Panc1 (cell line): ENCODE data around the gene GCC2. TPM values are rescaled to one million over a fixed set of nuclear protein-coding genes. Genes with fewer than 3 reads are reported as not detected.

ENCODE experiments used
- ATAC-seq: fragments of 200-7000 bp; cut with Tn5 transposase; 2 replicates; pipeline ENCODE4 v1.9.1; 2020; ENCODE audit warnings: mild to moderate bottlenecking, moderate library complexity
- BruUV-seq: library from RNA; stranded (reverse); fragments of 400-500 nt; replicated peaks from 2 replicates; lab custom pipeline; 2021; lab: Mats Ljungman, UMichigan
- CTCF ChIA-PET: fragments of 300-600 bp; sonication (Branson Sonifier 250); formaldehyde crosslinking; loops from one replicate; lab custom pipeline; 2022; ENCODE audit warnings: antibody characterized with exemption; lab: Charles Lee
- POLR2A ChIA-PET: fragments of 300-600 bp; sonication (Branson Sonifier 250); formaldehyde crosslinking; loops from one replicate; lab custom pipeline; 2022; ENCODE audit warnings: antibody characterized with exemption; lab: Charles Lee
- DNase-seq: peaks from one replicate; pipeline ENCODE4 v3.0.0-alpha.2; 2010; ENCODE audit warnings: low read depth, low spot score
- H3K27ac ChIP-seq: 2 replicates; pipeline ENCODE4 v1.5.1; 2011; ENCODE audit warnings: mild to moderate bottlenecking, low read length, inconsistent platforms
- H3K27me3 ChIP-seq: fragments of 200-500 bp; sonication (Bioruptor generic); 2 replicates; pipeline ENCODE4 v1.6.0; 2014; ENCODE audit warnings: low read length, inconsistent platforms; ENCODE audit not compliant: control insufficient read depth, insufficient read depth
- H3K36me3 ChIP-seq: fragments of 200-500 bp; sonication (Bioruptor generic); 2 replicates; pipeline ENCODE4 v1.5.1; 2014; ENCODE audit warnings: inconsistent platforms, mild to moderate bottlenecking, low read length, moderate library complexity; ENCODE audit not compliant: control insufficient read depth, insufficient read depth
- H3K4me1 ChIP-seq: 2 replicates; pipeline ENCODE4 v1.5.1; 2011; ENCODE audit warnings: inconsistent platforms, mild to moderate bottlenecking, low read length, moderate library complexity; ENCODE audit not compliant: control insufficient read depth, insufficient read depth
- H3K4me3 ChIP-seq, 2 experiments: 2 replicates each; pipeline ENCODE4 v1.5.1; 2011 to 2012; ENCODE audit warnings: low read depth in 2 of 2, low read length in 2 of 2, mild to moderate bottlenecking in 2 of 2, inconsistent platforms in 1 of 2, moderate library complexity in 1 of 2
- H3K9me3 ChIP-seq: fragments of 200-500 bp; sonication (Bioruptor generic); 2 replicates; pipeline ENCODE4 v1.5.1; 2014; ENCODE audit warnings: low read depth, mild to moderate bottlenecking, inconsistent platforms, low read length, moderate library complexity; ENCODE audit not compliant: control insufficient read depth, insufficient read depth
- POLR2AphosphoS5 ChIP-seq: IDR thresholded peaks from 2 replicates; pipeline ENCODE4 v1.6.1; 2012; ENCODE audit warnings: mild to moderate bottlenecking, low read depth, low read length, moderate library complexity
- SIN3A ChIP-seq: IDR thresholded peaks from 2 replicates; pipeline ENCODE4 v1.6.1; 2012; ENCODE audit warnings: low read depth, mild to moderate bottlenecking, low read length, moderate library complexity, borderline replicate concordance; ENCODE audit not compliant: insufficient read depth
- TCF7L2 ChIP-seq: IDR thresholded peaks from 2 replicates; pipeline ENCODE4 v1.6.1; 2011; ENCODE audit warnings: mild to moderate bottlenecking, low read depth, low read length, inconsistent platforms
- in situ Hi-C: cut with HindIII; loops from 2 replicates; pipeline ENCODE4 v1.10.0; 2016; ENCODE audit warnings: low sequenced_read_pairs, low pct_unique_long_range_greater_than_20kb
- intact Hi-C: fragments of 100-400 bp; cut with micrococcal nuclease; formaldehyde crosslinking; loops from one replicate; pipeline ENCODE4 v1.10.0; 2022; ENCODE audit not compliant: unreplicated experiment
- total RNA-seq: library from RNA; stranded (reverse); gene quantifications from one replicate; pipeline ENCODE4 v1.2.1, GENCODE V29; 2021; ENCODE audit not compliant: unreplicated experiment
- TF ChIP-seq, protein P1 (sequence below), 2 experiments: IDR thresholded peaks; 2 replicates each; pipeline ENCODE4 v1.6.1; 2011 to 2012; ENCODE audit warnings: low read depth in 2 of 2, control low read depth in 1 of 2, low read length in 1 of 2, mild to moderate bottlenecking in 1 of 2, moderate library complexity in 1 of 2; ENCODE audit not compliant: insufficient read depth in 1 of 2
- TF ChIP-seq, protein P2 (sequence below): fragments of 450-650 bp; IDR thresholded peaks from 2 replicates; pipeline ENCODE4 v1.5.1; 2017; ENCODE audit warnings: mild to moderate bottlenecking

The GCC2 gene
- total RNA-seq, 1 experiment from 2014 or later: 23.4 TPM

DNA sequence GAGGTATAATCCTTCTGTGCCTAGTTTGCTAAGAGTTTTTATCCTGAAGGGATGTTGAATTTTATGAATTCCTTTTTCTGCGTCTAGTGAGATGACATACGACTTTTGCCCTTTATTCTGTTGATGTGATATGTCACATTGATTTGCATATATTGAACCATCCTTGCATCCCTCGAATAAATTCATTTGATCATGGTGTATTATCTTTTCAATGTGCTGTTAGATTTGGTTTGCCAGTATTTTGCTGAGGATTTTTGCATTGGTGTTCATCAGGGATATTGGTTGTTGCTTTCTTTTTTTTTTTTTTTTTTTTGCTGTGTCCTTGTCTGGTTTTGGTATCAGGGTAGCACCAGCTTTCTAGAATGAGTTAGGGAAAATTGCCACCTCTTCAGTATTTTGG lies 9.1 kb downstream of the GCC2 start:
- in situ Hi-C loops (loop anchor here (25.0 kb wide), 1 partner anchor 104 kb away; no protein-coding TSS in a partner anchor), intact Hi-C loops (no loop called here)
- no peak overlapping the region for H3K27ac ChIP-seq
- no TSS peak for BruUV-seq
- POLR2A ChIA-PET: no interaction called here
- no peaks in the 10 kb centered on the region for H3K27me3 ChIP-seq
- H3K4me3 ChIP-seq: no peak overlapping the region
- DNase-seq (no peak), ATAC-seq (no peak)
- H3K36me3 ChIP-seq: no peaks in the 10 kb centered on the region
- H3K9me3 ChIP-seq: no peaks in the 10 kb centered on the region
- TF ChIP-seq, protein P1, sequence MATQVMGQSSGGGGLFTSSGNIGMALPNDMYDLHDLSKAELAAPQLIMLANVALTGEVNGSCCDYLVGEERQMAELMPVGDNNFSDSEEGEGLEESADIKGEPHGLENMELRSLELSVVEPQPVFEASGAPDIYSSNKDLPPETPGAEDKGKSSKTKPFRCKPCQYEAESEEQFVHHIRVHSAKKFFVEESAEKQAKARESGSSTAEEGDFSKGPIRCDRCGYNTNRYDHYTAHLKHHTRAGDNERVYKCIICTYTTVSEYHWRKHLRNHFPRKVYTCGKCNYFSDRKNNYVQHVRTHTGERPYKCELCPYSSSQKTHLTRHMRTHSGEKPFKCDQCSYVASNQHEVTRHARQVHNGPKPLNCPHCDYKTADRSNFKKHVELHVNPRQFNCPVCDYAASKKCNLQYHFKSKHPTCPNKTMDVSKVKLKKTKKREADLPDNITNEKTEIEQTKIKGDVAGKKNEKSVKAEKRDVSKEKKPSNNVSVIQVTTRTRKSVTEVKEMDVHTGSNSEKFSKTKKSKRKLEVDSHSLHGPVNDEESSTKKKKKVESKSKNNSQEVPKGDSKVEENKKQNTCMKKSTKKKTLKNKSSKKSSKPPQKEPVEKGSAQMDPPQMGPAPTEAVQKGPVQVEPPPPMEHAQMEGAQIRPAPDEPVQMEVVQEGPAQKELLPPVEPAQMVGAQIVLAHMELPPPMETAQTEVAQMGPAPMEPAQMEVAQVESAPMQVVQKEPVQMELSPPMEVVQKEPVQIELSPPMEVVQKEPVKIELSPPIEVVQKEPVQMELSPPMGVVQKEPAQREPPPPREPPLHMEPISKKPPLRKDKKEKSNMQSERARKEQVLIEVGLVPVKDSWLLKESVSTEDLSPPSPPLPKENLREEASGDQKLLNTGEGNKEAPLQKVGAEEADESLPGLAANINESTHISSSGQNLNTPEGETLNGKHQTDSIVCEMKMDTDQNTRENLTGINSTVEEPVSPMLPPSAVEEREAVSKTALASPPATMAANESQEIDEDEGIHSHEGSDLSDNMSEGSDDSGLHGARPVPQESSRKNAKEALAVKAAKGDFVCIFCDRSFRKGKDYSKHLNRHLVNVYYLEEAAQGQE (IDR thresholded peaks at IDR 0.05; ENCODE audit: insufficient read depth in 1 of 2, low read depth in 2 of 2, low read length in 1 of 2): no peak
- TF ChIP-seq, protein P2, sequence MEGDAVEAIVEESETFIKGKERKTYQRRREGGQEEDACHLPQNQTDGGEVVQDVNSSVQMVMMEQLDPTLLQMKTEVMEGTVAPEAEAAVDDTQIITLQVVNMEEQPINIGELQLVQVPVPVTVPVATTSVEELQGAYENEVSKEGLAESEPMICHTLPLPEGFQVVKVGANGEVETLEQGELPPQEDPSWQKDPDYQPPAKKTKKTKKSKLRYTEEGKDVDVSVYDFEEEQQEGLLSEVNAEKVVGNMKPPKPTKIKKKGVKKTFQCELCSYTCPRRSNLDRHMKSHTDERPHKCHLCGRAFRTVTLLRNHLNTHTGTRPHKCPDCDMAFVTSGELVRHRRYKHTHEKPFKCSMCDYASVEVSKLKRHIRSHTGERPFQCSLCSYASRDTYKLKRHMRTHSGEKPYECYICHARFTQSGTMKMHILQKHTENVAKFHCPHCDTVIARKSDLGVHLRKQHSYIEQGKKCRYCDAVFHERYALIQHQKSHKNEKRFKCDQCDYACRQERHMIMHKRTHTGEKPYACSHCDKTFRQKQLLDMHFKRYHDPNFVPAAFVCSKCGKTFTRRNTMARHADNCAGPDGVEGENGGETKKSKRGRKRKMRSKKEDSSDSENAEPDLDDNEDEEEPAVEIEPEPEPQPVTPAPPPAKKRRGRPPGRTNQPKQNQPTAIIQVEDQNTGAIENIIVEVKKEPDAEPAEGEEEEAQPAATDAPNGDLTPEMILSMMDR: no peak
- TF ChIP-seq TCF7L2 (no peak), POLR2AphosphoS5 (no peak), SIN3A (no peak)
- H3K4me1 ChIP-seq: no peaks in the 10 kb centered on the region
- CTCF ChIA-PET: no interaction called here

DNA sequence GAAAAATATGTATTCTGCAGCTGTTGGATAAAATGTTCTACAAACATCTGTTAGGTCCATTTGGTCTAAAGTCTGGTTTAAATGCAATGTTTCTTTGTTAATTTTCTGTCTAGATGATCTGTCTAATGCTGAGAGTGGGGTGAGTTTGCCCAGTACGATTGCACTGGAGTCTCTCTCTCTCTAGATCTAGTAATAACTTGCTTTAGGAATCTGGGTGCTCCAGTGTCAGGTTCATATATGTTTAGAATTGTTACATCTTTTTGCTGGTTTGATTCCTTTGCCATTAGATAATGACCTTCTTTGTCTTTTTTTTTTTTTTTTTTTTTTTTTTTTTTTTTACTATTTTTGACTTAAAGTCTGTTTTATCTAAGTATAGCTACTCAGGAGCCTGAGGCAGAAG lies 10.4 kb downstream of the GCC2 start:
- ATAC-seq (no peak), DNase-seq (no peak)
- intact Hi-C loops: no loop called here
- in situ Hi-C loops: loop anchor here (25.0 kb wide), 1 partner anchor 103 kb away; no protein-coding TSS in a partner anchor
- Histone ChIP-seq H3K27me3 (no peaks in the 10 kb centered on the region), H3K4me1 (no peaks in the 10 kb centered on the region), H3K27ac (no peak overlapping the region), H3K9me3 (no peaks in the 10 kb centered on the region), H3K36me3 (no peaks in the 10 kb centered on the region), H3K4me3 (no peak overlapping the region)
- BruUV-seq: no TSS peak
- TF ChIP-seq SIN3A: no peak
- no peak for TF ChIP-seq TCF7L2
- TF ChIP-seq, protein P2: no peak
- TF ChIP-seq POLR2AphosphoS5: no peak
- TF ChIP-seq, protein P1 (IDR thresholded peaks at IDR 0.05; ENCODE audit: insufficient read depth in 1 of 2, low read depth in 2 of 2, low read length in 1 of 2): no peak
- ChIA-PET POLR2A (interaction anchor here (0.6 kb wide), 1 partner anchor 772 kb away, joined by 6 read pairs; no protein-coding TSS in a partner anchor), CTCF (no interaction called here)
